Measurements from ENCODE around the gene LBX2. TPM values are rescaled to one million over a fixed set of nuclear protein-coding genes. Genes with fewer than 3 reads are reported as not detected.

LBX2 gene
- total RNA-seq, 1 experiment from 2014 or later = 1.9 TPM

- no peak for DNase-seq (ENCODE audit: extremely low read depth, low read depth)
Observed at GRCh38 chr2:74505448-74506246, 6.2 kb upstream of the LBX2 start.

- no peak for DNase-seq (ENCODE audit: extremely low read depth, low read depth)
Observed at GRCh38 chr2:74504591-74504990, 5.2 kb upstream of the LBX2 start.

- no peak for DNase-seq (ENCODE audit: extremely low read depth, low read depth)
Observed at GRCh38 chr2:74503506-74504475, 4.4 kb upstream of the LBX2 start.

GRCh38 chr2:74502720-74503505 lies 3.5 kb upstream of the LBX2 start:
- DNase-seq (ENCODE audit: extremely low read depth, low read depth) = peak; percentile 73

- DNase-seq (ENCODE audit: extremely low read depth, low read depth) = no peak
Observed at GRCh38 chr2:74502147-74502719, 2.8 kb upstream of the LBX2 start.

- DNase-seq (ENCODE audit: extremely low read depth, low read depth) = no peak
Observed at GRCh38 chr2:74501335-74502071, 2.1 kb upstream of the LBX2 start.

- no peak for DNase-seq (ENCODE audit: extremely low read depth, low read depth)
Observed at GRCh38 chr2:74500578-74500946, 1.2 kb upstream of the LBX2 start.

GRCh38 chr2:74499940-74500577 lies 656 bp upstream of the LBX2 start:
- no peak for DNase-seq (ENCODE audit: extremely low read depth, low read depth)

GRCh38 chr2:74498500-74499266 lies 720 bp downstream of the LBX2 start:
- DNase-seq (ENCODE audit: extremely low read depth, low read depth) = no peak

GRCh38 chr2:74497777-74498499 lies 1.5 kb downstream of the LBX2 start:
- no peak for DNase-seq (ENCODE audit: extremely low read depth, low read depth)

- no peak for DNase-seq (ENCODE audit: extremely low read depth, low read depth)
Observed at GRCh38 chr2:74496997-74497776, 2.2 kb downstream of the LBX2 start.

GRCh38 chr2:74495440-74495839 lies 4.0 kb downstream of the LBX2 start:
- no peak for DNase-seq (ENCODE audit: extremely low read depth, low read depth)

- no peak for DNase-seq (ENCODE audit: extremely low read depth, low read depth)
Observed at GRCh38 chr2:74493546-74493945, 5.9 kb downstream of the LBX2 start.

- DNase-seq (ENCODE audit: extremely low read depth, low read depth) = no peak
Observed at GRCh38 chr2:74491648-74492544, 7.5 kb downstream of the LBX2 start.

- DNase-seq (ENCODE audit: extremely low read depth, low read depth) = no peak
Observed at GRCh38 chr2:74489906-74490305, 9.5 kb downstream of the LBX2 start.
